Bronchial epithelial cell (primary cell): Measurements from ENCODE around the gene CKB. TPM values are rescaled to one million over a fixed set of nuclear protein-coding genes. Genes with fewer than 3 reads are reported as not detected.

Experiments used
- DNase-seq: peaks from one replicate; pipeline ENCODE4 v3.0.0-alpha.2; 2010; ENCODE audit warnings: low read depth
- FAIRE-seq: peaks from 2 replicates; lab custom pipeline; 2011; peaks lifted over from hg19 to GRCh38; lab: Jason Lieb, UNC
- H3K27me3 ChIP-seq: 2 replicates; pipeline ENCODE4 v1.5.1; 2011; ENCODE audit warnings: low read length; ENCODE audit not compliant: control insufficient read depth, insufficient read depth
- H3K36me3 ChIP-seq: 2 replicates; pipeline ENCODE4 v1.5.1; 2011; ENCODE audit warnings: low read length; ENCODE audit not compliant: control insufficient read depth, insufficient read depth
- H3K4me3 ChIP-seq: 2 replicates; pipeline ENCODE4 v1.5.1; 2011; ENCODE audit warnings: mild to moderate bottlenecking, low read depth, low read length, control low read depth
- CTCF ChIP-seq: IDR thresholded peaks from 2 replicates; pipeline ENCODE4 v1.5.1; 2011; ENCODE audit warnings: mild to moderate bottlenecking, moderate library complexity, low read length, control low read depth, inconsistent platforms; ENCODE audit not compliant: insufficient read depth, severe bottlenecking
- total RNA-seq: library from RNA; depleted of rRNA; stranded (reverse); fragments of >200 nt; gene quantifications from 2 replicates; pipeline ENCODE4 v1.2.1, GENCODE V29; 2014

The CKB gene
- total RNA-seq, 1 donor from 2014 or later, result 31.3 TPM

DNA sequence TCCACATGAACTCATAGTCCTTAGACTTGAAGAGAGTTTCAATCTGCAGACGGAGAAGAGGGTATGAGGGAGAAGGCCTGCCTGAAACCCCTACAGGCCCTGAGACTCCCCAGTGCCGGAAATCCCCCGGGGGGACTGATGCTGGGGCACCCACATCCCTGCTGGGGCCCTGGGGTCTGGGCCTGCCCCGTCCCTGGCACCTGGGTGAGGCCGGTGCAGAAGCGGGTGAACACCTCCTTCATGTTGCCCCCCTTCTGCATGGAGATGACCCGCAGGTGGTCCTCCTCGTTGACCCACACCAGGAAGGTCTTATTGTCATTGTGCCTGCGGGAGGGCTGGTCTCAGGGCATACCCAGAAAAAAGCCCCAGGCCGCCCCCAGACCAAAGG, 2.4 kb downstream of the CKB start:
- peaks cover 5% of the 10 kb centered on the region for H3K27me3 ChIP-seq
- no peak for TF ChIP-seq CTCF
- no peak for DNase-seq
- H3K4me3 ChIP-seq, result peak overlapping the region; percentile 47
- no peak for FAIRE-seq
- no peaks in the 10 kb centered on the region for H3K36me3 ChIP-seq

DNA sequence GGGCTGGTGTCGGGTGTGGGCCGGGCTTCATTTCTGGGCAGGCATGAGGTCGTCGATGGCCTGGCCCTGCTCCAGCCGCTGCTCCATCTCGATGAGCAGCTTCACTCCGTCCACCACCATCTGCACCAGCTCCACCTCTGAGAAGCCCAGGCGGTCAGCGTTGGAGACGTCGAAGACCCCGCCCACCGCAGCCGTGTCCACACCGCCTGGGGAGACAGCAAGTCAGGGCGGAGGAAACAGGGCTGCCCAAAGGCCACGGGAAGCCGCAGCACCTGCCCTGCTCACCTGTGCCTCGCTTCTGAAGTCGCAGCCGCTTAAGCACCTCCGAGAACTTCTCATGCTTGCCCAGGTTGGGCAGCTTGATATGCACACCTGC, 2.8 kb downstream of the CKB start:
- FAIRE-seq (no peak), DNase-seq (no peak)
- H3K4me3 ChIP-seq, result no peak overlapping the region
- no peaks in the 10 kb centered on the region for H3K36me3 ChIP-seq
- H3K27me3 ChIP-seq, result peaks cover 5% of the 10 kb centered on the region
- TF ChIP-seq CTCF, result no peak

- FAIRE-seq, result no peak
- no peak for TF ChIP-seq CTCF
- DNase-seq, result no peak
- Histone ChIP-seq H3K4me3 (no peak overlapping the region), H3K27me3 (peaks cover 5% of the 10 kb centered on the region), H3K36me3 (no peaks in the 10 kb centered on the region)
Observed at GRCh38 chr14:103519043-103519836, 3.4 kb downstream of the CKB start.

GRCh38 chr14:103518422-103519042, 4.1 kb downstream of the CKB start:
- no peak overlapping the region for H3K4me3 ChIP-seq
- H3K27me3 ChIP-seq, result peaks cover 3% of the 10 kb centered on the region
- no peak for FAIRE-seq
- no peaks in the 10 kb centered on the region for H3K36me3 ChIP-seq
- DNase-seq, result no peak
- peak; percentile 97 for TF ChIP-seq CTCF

- Histone ChIP-seq H3K36me3 (no peaks in the 10 kb centered on the region), H3K4me3 (no peak overlapping the region), H3K27me3 (peaks cover 3% of the 10 kb centered on the region)
- TF ChIP-seq CTCF, result no peak
- no peak for FAIRE-seq
- no peak for DNase-seq
Observed at GRCh38 chr14:103517721-103518421, 4.8 kb downstream of the CKB start.
